Neutrophil (primary cell): ENCODE data around the gene MGAT3.

Source experiments
- H3K27ac ChIP-seq: fragments of 200-600 bp; sonication (generic); 2 replicates; pipeline ENCODE4 v1.5.1; 2016; ENCODE audit warnings: mild to moderate bottlenecking, moderate library complexity
- H3K27me3 ChIP-seq: fragments of 200-600 bp; sonication (generic); 2 replicates; pipeline ENCODE4 v1.6.0; 2016; ENCODE audit warnings: mild to moderate bottlenecking
- H3K36me3 ChIP-seq: fragments of 200-600 bp; sonication (generic); 2 replicates; pipeline ENCODE4 v1.5.1; 2017
- H3K4me1 ChIP-seq, 2 experiments: fragments of 200-600 bp in 1 of 2; sonication (generic) in 1 of 2; 1 replicate in 1 of 2; 2 replicates in 1 of 2; pipeline versions ENCODE4 v1.5.1 to v1.6.1; 2013 to 2016; ENCODE audit warnings: low read depth in 1 of 2, low read length in 1 of 2, mild to moderate bottlenecking in 1 of 2, moderate library complexity in 1 of 2; ENCODE audit not compliant: control insufficient read depth in 1 of 2, insufficient read depth in 1 of 2
- H3K4me3 ChIP-seq, 2 experiments: fragments of 200-600 bp in 1 of 2; sonication (generic) in 1 of 2; 1 replicate in 1 of 2; 2 replicates in 1 of 2; pipeline ENCODE4 v1.5.1; 2013 to 2016; ENCODE audit warnings: low read depth in 1 of 2, low read length in 1 of 2, mild to moderate bottlenecking in 1 of 2, moderate library complexity in 1 of 2
- H3K9me3 ChIP-seq: fragments of 200-600 bp; sonication (generic); 2 replicates; pipeline ENCODE4 v1.5.1; 2016
- TF ChIP-seq, protein P1 (sequence below): fragments of 200-600 bp; sonication (generic); IDR thresholded peaks from 2 replicates; pipeline ENCODE4 v1.5.1; 2016; ENCODE audit warnings: antibody characterized with exemption

MGAT3 gene

GRCh38 chr22:39530692-39531331 is 74.0 kb downstream of the MGAT3 start:
- Histone ChIP-seq H3K4me3 (peak overlapping the region; percentile 18 to 90), H3K9me3 (no peaks in the 10 kb centered on the region), H3K27ac (peak overlapping the region; percentile 94), H3K36me3 (peaks cover 31% of the 10 kb centered on the region), H3K27me3 (no peaks in the 10 kb centered on the region), H3K4me1 (peaks cover 81 to 85% of the 10 kb centered on the region in 2 experiments)
- TF ChIP-seq, protein P1, sequence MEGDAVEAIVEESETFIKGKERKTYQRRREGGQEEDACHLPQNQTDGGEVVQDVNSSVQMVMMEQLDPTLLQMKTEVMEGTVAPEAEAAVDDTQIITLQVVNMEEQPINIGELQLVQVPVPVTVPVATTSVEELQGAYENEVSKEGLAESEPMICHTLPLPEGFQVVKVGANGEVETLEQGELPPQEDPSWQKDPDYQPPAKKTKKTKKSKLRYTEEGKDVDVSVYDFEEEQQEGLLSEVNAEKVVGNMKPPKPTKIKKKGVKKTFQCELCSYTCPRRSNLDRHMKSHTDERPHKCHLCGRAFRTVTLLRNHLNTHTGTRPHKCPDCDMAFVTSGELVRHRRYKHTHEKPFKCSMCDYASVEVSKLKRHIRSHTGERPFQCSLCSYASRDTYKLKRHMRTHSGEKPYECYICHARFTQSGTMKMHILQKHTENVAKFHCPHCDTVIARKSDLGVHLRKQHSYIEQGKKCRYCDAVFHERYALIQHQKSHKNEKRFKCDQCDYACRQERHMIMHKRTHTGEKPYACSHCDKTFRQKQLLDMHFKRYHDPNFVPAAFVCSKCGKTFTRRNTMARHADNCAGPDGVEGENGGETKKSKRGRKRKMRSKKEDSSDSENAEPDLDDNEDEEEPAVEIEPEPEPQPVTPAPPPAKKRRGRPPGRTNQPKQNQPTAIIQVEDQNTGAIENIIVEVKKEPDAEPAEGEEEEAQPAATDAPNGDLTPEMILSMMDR = no peak

- TF ChIP-seq, protein P1 = peak; percentile 46
- Histone ChIP-seq H3K4me3 (peak within 1 kb of the TSS; percentile 86 to 90), H3K27me3 (no peaks in the 10 kb centered on the region), H3K36me3 (peaks cover 31% of the 10 kb centered on the region), H3K9me3 (no peaks in the 10 kb centered on the region), H3K4me1 (peaks cover 64 to 69% of the 10 kb centered on the region in 2 experiments), H3K27ac (peak within 1 kb of the TSS; percentile 94)
Observed at GRCh38 chr22:39532215-39533073, 75.6 kb downstream of the MGAT3 start, which contains the start of gene RPS19BP1. Gene RPS19BP1 (minus strand): TSS chr22:39532748. CDS start chr22:39532738, 10 bp downstream.

GRCh38 chr22:39534092-39534506 is 77.3 kb downstream of the MGAT3 start:
- Histone ChIP-seq H3K9me3 (no peaks in the 10 kb centered on the region), H3K36me3 (peaks cover 24% of the 10 kb centered on the region), H3K4me3 (no peak overlapping the region), H3K4me1 (peaks cover 48 to 52% of the 10 kb centered on the region in 2 experiments), H3K27me3 (no peaks in the 10 kb centered on the region), H3K27ac (peak overlapping the region; percentile 94)
- TF ChIP-seq, protein P1 = no peak

DNA sequence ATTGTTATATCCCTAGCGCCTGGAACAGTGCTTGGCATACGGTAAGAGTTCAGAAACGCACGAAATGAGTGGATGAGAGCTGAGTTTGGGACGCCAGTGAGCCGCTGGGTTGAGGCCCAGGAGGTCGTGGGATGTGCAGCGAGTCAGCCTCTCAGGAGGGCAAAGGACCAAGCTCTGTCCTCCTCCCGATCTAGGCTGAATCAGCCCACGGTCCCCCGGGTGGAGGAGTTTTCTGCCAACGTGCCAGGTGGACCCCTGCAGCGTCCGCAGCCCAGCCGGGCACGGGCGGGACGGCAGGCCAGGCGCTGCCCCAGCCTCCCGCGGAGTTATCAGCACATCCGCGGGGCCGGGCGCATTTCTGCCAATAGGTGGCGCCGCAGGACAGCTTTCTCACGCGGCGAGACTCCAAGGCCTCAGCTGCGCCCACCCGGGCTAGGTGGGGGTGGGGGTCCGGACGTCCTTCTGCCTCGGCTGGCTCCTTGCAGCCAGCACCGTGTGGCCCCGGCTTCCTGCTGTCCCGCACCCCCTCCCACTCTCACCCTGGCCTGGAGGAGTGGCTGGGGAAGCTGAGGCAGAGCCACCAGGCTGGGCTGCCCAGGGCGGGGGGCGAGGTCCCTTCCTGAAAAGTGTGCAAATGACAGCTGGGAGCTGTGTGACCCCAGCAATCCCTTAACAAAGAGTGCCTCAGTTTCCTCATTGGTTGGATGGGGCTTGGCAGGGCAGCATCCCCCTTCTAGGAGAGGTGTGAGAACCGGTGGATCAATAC is 78.0 kb downstream of the MGAT3 start:
- H3K9me3 ChIP-seq = no peaks in the 10 kb centered on the region
- TF ChIP-seq, protein P1 = peak; percentile 83
- H3K27ac ChIP-seq = peak overlapping the region; percentile 94
- H3K4me3 ChIP-seq = no peak overlapping the region
- peaks cover 41 to 46% of the 10 kb centered on the region in 2 experiments for H3K4me1 ChIP-seq
- peaks cover 17% of the 10 kb centered on the region for H3K36me3 ChIP-seq
- H3K27me3 ChIP-seq = no peaks in the 10 kb centered on the region

DNA sequence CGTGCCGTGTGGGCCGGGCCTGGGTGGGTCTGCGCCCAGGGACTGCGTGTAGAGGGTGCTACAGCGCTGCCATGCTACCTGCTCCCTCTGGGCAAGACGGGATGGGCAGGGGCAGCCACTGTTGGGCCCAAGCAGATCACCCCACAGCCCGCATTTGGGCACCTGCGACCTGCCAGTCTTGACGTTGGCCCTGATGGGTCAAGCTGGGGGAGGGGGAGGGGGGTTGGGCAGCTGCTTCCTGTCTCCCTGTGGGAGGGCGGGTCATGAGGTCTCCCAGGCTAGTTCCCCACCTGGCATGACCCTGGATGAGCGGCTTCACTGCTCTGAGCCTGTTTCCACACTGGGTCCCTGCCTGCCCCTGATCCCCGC is 78.5 kb downstream of the MGAT3 start:
- no peaks in the 10 kb centered on the region for H3K27me3 ChIP-seq
- peaks cover 35 to 40% of the 10 kb centered on the region in 2 experiments for H3K4me1 ChIP-seq
- H3K36me3 ChIP-seq = peaks cover 11% of the 10 kb centered on the region
- H3K27ac ChIP-seq = no peak overlapping the region
- TF ChIP-seq, protein P1 = no peak
- no peaks in the 10 kb centered on the region for H3K9me3 ChIP-seq
- H3K4me3 ChIP-seq = no peak overlapping the region
